Stomach (tissue), 9 donors: ENCODE measurements around the gene CMYA5. TPM values are rescaled to one million over a fixed set of nuclear protein-coding genes. Genes with fewer than 3 reads are reported as not detected.

ENCODE experiments used
- DNase-seq, 2 donors: peaks; one replicate each; pipeline versions ENCODE4 v3.0.0 to v3.0.0-alpha.2; 2013 to 2019
- H3K27ac ChIP-seq, 5 donors: fragments of 200-600 bp in 4 of 5; sonication (generic) in 4 of 5; one replicate each; pipeline ENCODE4 v1.5.1; 2013 to 2019; ENCODE audit warnings: mild to moderate bottlenecking in 1 of 5, moderate library complexity in 1 of 5
- H3K27me3 ChIP-seq, 3 donors: fragments of 200-600 bp; sonication (generic); one replicate each; pipeline ENCODE4 v1.5.1; 2017 to 2019; ENCODE audit warnings: mixed run types in 1 of 3
- H3K36me3 ChIP-seq, 4 donors: fragments of 200-600 bp; sonication (generic); 1 replicate in 3 of 4; 2 replicates in 1 of 4; pipeline ENCODE4 v1.5.1; 2016 to 2019
- H3K4me1 ChIP-seq, 4 donors: fragments of 200-600 bp; sonication (generic); one replicate each; pipeline ENCODE4 v1.5.1; 2016 to 2019
- H3K4me3 ChIP-seq, 4 donors: fragments of 200-600 bp; sonication (generic) in 3 of 4; one replicate each; pipeline ENCODE4 v1.5.1; 2016 to 2019; ENCODE audit warnings: mild to moderate bottlenecking in 1 of 4
- H3K9me3 ChIP-seq, 4 donors: fragments of 200-600 bp; sonication (generic); one replicate each; pipeline ENCODE4 v1.5.1; 2016 to 2019
- EP300 ChIP-seq: sonication (generic); formaldehyde crosslinking; IDR thresholded peaks from one replicate; pipeline ENCODE4 v1.6.1; 2017; ENCODE audit warnings: antibody characterized with exemption
- POLR2A ChIP-seq, 4 donors: fragments of 450-650 bp; IDR thresholded peaks; one replicate each; pipeline ENCODE4 v1.6.1; 2016; ENCODE audit warnings: antibody characterized with exemption in 4 of 4, control low read depth in 2 of 4, mild to moderate bottlenecking in 1 of 4, moderate library complexity in 1 of 4
- POLR2AphosphoS5 ChIP-seq, 3 donors: sonication (generic); formaldehyde crosslinking; IDR thresholded peaks; one replicate each; pipeline ENCODE4 v1.6.1; 2016; ENCODE audit warnings: antibody characterized with exemption in 3 of 3
- WGBS, 5 donors: extraction: QIAGEN DNeasy Blood & Tissue Kit in 3 of 5; methylation state at CpG; one replicate each; pipeline versions ENCODE4 v1.1.5 to v1.1.7; 2013 to 2018; 5-methylcytosine and 5-hydroxymethylcytosine counted together
- intact Hi-C: fragments of 100-400 bp; cut with DNase I; formaldehyde crosslinking; loops from one replicate; pipeline ENCODE4 v1.15.1; 2023; ENCODE audit warnings: low total_unique reads
- polyA plus RNA-seq, 3 donors: library from polyadenylated mRNA; stranded (reverse); fragments of 200-250 nt; gene quantifications; one replicate each; pipeline ENCODE4 v1.2.3, GENCODE V29; 2013
- total RNA-seq, 5 donors: library from RNA; depleted of rRNA; stranded (reverse); fragments of >200 nt; gene quantifications; one replicate each; pipeline versions ENCODE4 v1.1.0 to v1.2.3, GENCODE V29; 2014 to 2016
- TF ChIP-seq, protein P1 (sequence below), 7 experiments: fragments of 450-650 bp in 4 of 7; fragments of 200-600 bp in 3 of 7; sonication (generic) in 3 of 7; IDR thresholded peaks; one replicate each; pipeline ENCODE4 v1.5.1; 2016 to 2019; ENCODE audit warnings: antibody characterized with exemption in 7 of 7, control low read depth in 2 of 7, mild to moderate bottlenecking in 1 of 7
- donor health status: healthy with polysubstance abuse.
- donor health status: Bipolar disorder and iron deficiency.
- donor health status: healthy.

Gene CMYA5
- total and polyA plus RNA-seq, 8 donors: under 0.01 to 13.8 (median 3.4) TPM

DNA sequence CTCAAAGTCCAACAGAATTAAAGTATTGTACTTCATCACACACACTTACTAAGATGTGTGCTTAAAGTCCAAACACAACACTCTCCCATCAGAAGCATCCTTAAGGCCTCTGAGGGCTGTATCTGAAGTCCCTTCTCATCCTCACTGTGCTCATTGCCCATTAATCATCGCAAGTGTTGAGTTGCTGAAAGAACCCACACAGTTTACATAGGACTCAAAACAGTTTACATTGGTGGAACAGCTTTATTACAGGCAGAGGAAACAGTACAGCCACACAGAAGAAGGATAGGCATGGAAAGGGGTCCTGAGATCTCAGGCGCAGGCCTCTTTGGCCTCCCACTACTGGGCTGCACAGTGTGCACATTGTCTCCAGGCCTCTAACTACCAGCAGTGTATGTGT lies 113.4 kb downstream of the CMYA5 start:
- Histone ChIP-seq H3K4me1 (no peaks in the 10 kb centered on the region), H3K9me3 (no peaks in the 10 kb centered on the region), H3K4me3 (no peak overlapping the region), H3K27me3 (no peaks in the 10 kb centered on the region), H3K36me3 (peaks cover 0 to 18% (median 0%) of the 10 kb centered on the region in 4 donors), H3K27ac (no peak overlapping the region)
- TF ChIP-seq EP300 (no peak), POLR2AphosphoS5 (IDR thresholded peaks at IDR 0.05) (no peak), POLR2A (IDR thresholded peaks at IDR 0.05) (no peak)
- TF ChIP-seq, protein P1, sequence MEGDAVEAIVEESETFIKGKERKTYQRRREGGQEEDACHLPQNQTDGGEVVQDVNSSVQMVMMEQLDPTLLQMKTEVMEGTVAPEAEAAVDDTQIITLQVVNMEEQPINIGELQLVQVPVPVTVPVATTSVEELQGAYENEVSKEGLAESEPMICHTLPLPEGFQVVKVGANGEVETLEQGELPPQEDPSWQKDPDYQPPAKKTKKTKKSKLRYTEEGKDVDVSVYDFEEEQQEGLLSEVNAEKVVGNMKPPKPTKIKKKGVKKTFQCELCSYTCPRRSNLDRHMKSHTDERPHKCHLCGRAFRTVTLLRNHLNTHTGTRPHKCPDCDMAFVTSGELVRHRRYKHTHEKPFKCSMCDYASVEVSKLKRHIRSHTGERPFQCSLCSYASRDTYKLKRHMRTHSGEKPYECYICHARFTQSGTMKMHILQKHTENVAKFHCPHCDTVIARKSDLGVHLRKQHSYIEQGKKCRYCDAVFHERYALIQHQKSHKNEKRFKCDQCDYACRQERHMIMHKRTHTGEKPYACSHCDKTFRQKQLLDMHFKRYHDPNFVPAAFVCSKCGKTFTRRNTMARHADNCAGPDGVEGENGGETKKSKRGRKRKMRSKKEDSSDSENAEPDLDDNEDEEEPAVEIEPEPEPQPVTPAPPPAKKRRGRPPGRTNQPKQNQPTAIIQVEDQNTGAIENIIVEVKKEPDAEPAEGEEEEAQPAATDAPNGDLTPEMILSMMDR (IDR thresholded peaks at IDR 0.05): no peak
- 55 to 79% (median 74%) methylated on average over 2 of the region's 2 CpGs for WGBS, 5 donors
- intact Hi-C loops: no loop called here
- DNase-seq: peak in 1 of 2 donors; percentile 22

DNA sequence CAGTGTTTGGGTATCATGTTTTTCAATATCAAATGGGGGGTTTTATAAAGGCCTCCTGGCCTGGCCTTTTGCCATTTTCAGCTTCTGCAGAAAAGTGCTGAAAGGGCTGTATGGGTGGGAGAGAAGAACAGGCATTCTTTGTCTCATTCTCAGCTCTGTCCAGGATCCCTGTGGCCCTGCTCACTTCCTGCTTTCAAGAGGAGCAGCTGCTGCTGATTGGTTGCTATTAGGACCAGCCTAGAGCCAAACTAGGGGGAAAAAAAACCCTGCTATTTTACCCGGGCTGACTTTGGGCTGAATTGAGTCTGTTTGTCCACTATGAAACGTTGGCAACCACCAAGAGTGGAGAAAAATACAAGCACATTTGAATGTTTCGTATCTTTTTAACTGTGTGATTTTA lies 117.1 kb downstream of the CMYA5 start:
- peak in 1 of 2 donors; percentile 38 for DNase-seq
- no peak for TF ChIP-seq POLR2AphosphoS5 (IDR thresholded peaks at IDR 0.05)
- TF ChIP-seq EP300: no peak
- TF ChIP-seq, protein P1 (IDR thresholded peaks at IDR 0.05): no peak
- no peak for TF ChIP-seq POLR2A (IDR thresholded peaks at IDR 0.05)
- Histone ChIP-seq H3K9me3 (no peaks in the 10 kb centered on the region), H3K27ac (no peak overlapping the region), H3K4me3 (no peak overlapping the region), H3K4me1 (no peaks in the 10 kb centered on the region), H3K36me3 (peaks cover 0 to under 1% (median 0%) of the 10 kb centered on the region in 4 donors), H3K27me3 (no peaks in the 10 kb centered on the region)
- intact Hi-C loops: no loop called here
- WGBS, 5 donors: 35 to 47% (median 45%) methylated on average over 3 of the region's 3 CpGs

DNA sequence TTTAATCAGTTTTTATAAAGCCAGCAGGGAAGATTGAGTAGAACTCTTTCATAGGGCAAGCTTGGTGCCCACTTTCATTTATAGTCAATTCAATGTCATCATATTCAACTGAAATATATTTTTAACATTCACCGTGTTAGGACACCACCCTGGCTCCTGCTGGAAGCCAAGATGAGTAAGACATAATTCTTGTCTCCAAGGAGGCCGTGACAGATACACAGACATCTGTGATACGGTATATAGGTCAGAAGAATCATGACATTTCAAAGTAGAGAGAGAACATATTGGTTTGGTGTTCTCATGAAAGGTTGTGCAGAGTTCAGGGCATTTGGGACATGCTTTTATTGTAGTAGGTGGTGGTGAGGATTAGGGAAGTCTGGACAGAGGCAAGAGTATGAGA lies 120.1 kb downstream of the CMYA5 start:
- no peaks in the 10 kb centered on the region for H3K27me3 ChIP-seq
- H3K36me3 ChIP-seq: no peaks in the 10 kb centered on the region
- intact Hi-C loops: no loop called here
- TF ChIP-seq EP300: no peak
- TF ChIP-seq, protein P1 (IDR thresholded peaks at IDR 0.05): no peak
- WGBS, 5 donors: 55 to 87% (median 80%) methylated on average over 3 of the region's 3 CpGs
- no peak overlapping the region for H3K27ac ChIP-seq
- no peak for DNase-seq
- H3K9me3 ChIP-seq: no peaks in the 10 kb centered on the region
- no peaks in the 10 kb centered on the region for H3K4me1 ChIP-seq
- no peak overlapping the region for H3K4me3 ChIP-seq

DNA sequence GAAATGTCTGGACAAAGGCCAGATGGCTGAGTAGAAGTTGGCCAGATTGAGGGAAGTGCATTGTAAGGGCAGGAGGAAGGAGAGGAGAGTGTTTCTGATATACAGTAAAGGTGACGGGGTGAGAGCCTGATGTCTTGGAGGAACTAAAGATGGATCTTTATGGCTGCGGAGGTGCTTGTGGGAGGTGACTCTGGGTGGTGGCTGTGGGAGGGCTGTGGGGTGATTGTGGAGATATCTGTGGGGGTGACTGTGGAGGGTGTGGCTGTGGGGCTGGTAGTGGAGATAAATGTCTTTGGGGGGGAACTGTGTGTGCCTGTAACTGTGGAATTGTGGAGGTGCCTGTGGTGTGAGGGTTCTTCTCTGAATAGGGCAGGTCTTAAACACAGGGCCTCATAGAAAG lies 121.4 kb downstream of the CMYA5 start:
- TF ChIP-seq POLR2A (IDR thresholded peaks at IDR 0.05) (no peak), POLR2AphosphoS5 (IDR thresholded peaks at IDR 0.05) (no peak), EP300 (no peak)
- TF ChIP-seq, protein P1 (IDR thresholded peaks at IDR 0.05): no peak
- intact Hi-C loops: no loop called here
- 54 to 90% (median 70%) methylated on average over 2 of the region's 2 CpGs for WGBS, 5 donors
- H3K9me3 ChIP-seq: no peaks in the 10 kb centered on the region
- no peak overlapping the region for H3K4me3 ChIP-seq
- no peak overlapping the region for H3K27ac ChIP-seq
- H3K27me3 ChIP-seq: no peaks in the 10 kb centered on the region
- DNase-seq: no peak
- no peaks in the 10 kb centered on the region for H3K36me3 ChIP-seq
- no peaks in the 10 kb centered on the region for H3K4me1 ChIP-seq
